HAP-1 (cell line): ENCODE results near the gene DAP.
"Not testable (repeated sequence)": the region's sequence is repeated elsewhere in the genome, so short reads cannot be mapped to it uniquely, and the experiment has no call there.

ENCODE experiments used
- DNase-seq, 2 experiments: peaks; one replicate each; pipeline ENCODE4 v3.0.0-alpha.2; 2016 to 2020; ENCODE audit warnings: low spot score in 2 of 2
- H3K27me3 ChIP-seq: fragments of 250-450 bp; sonication (Bioruptor Pico); 2 replicates; pipeline ENCODE4 v1.5.1; 2020; ENCODE audit warnings: low read depth, mild to moderate bottlenecking, moderate library complexity
- H3K36me3 ChIP-seq: fragments of 250-450 bp; sonication (Bioruptor Pico); replicated peaks from 2 replicates; pipeline ENCODE4 v1.5.1; 2020; ENCODE audit warnings: mild to moderate bottlenecking
- H3K4me1 ChIP-seq: fragments of 250-450 bp; sonication (Bioruptor Pico); 2 replicates; pipeline ENCODE4 v1.5.1; 2020; ENCODE audit warnings: mild to moderate bottlenecking
- H3K4me3 ChIP-seq: fragments of 250-450 bp; sonication (Bioruptor Pico); 2 replicates; pipeline ENCODE4 v1.5.1; 2020; ENCODE audit warnings: mild to moderate bottlenecking, moderate library complexity
- H3K9me3 ChIP-seq: fragments of 250-450 bp; sonication (Bioruptor Pico); 2 replicates; pipeline ENCODE4 v1.5.1; 2020; ENCODE audit warnings: mild to moderate bottlenecking, moderate library complexity
- in situ Hi-C: fragments of 300-500 bp; cut with MboI; formaldehyde crosslinking; loops from 3 replicates; pipeline ENCODE4 v1.14.3; 2020; ENCODE audit warnings: low sequenced_read_pairs, inconsistent platforms, mixed read lengths

The DAP gene

DNA sequence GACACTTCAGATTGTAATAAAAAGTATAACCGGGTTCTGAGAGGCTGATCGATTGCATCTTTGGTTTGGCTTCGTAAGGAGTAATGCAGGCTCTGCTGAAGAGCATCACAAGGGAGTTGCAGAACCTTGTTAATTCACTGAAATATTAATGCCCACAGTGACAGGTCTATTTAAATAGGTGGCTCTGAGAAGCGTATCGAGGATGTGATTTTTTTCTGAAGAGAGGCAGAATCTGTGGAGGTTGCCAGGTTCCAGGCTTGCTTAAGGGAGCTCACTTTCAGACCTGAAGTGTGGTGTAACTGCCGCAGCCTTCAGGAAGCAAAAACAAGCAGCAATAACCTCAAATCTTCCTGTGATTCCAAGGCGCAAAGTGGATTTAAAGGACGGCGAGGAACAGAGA, 116.8 kb downstream of the DAP start:
- in situ Hi-C loops, result no loop called here
- H3K9me3 ChIP-seq, result no peaks in the 10 kb centered on the region
- H3K36me3 ChIP-seq, result no peaks in the 10 kb centered on the region
- no peaks in the 10 kb centered on the region for H3K27me3 ChIP-seq
- H3K4me3 ChIP-seq, result no peak overlapping the region
- DNase-seq, result no peak
- no peaks in the 10 kb centered on the region for H3K4me1 ChIP-seq

DNA sequence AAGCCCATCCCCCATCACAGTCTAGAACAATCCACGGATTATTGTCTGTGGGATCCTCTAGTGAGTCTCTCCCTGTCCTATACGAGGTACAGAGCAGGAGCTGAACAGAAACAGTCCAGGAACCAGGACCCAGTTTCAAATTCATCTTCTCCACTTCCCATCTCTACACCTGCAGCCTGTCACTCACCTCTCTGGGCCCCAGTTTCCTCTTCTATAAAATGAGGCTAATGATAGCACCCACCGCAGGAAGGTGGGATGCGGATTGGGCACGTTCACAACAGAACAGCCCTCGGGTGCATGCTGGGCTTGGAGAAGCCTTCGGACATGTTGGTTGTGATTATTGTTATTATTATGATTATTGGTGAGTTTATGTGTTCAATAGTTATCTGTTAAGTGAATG, 118.7 kb downstream of the DAP start:
- H3K36me3 ChIP-seq, result no peaks in the 10 kb centered on the region
- H3K27me3 ChIP-seq, result no peaks in the 10 kb centered on the region
- no peaks in the 10 kb centered on the region for H3K4me1 ChIP-seq
- no peak for DNase-seq
- in situ Hi-C loops, result no loop called here
- H3K9me3 ChIP-seq, result no peaks in the 10 kb centered on the region
- H3K4me3 ChIP-seq, result no peak overlapping the region

DNA sequence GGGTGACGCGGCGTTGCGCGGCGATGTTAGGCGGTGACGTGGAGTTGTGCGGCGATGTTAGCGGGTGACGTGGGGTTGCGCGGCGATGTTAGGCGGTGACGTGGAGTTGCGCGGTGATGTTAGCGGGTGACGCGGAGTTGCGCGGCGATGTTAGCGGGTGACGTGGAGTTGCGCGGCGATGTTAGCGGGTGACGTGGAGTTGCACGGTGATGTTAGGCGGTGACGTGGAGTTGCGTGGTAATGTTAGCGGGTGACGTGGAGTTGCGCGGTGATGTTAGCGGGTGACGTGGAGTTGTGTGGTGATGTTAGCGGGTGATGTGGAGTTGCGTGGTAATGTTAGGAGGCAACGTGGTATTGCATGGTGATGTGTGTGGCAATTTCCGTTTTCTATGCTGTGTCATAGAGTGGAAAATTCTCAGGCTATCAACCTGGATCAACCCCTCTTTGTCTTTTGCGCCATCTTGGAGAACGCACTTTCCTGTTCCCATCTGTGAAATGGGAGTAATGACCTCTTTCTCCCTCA, 121.1 kb downstream of the DAP start:
- H3K36me3 ChIP-seq, result no peaks in the 10 kb centered on the region
- no peaks in the 10 kb centered on the region for H3K27me3 ChIP-seq
- no peak for DNase-seq
- H3K4me1 ChIP-seq, result no peaks in the 10 kb centered on the region
- H3K4me3 ChIP-seq, result no peak overlapping the region
- in situ Hi-C loops, result no loop called here
- H3K9me3 ChIP-seq, result no peaks in the 10 kb centered on the region

DNA sequence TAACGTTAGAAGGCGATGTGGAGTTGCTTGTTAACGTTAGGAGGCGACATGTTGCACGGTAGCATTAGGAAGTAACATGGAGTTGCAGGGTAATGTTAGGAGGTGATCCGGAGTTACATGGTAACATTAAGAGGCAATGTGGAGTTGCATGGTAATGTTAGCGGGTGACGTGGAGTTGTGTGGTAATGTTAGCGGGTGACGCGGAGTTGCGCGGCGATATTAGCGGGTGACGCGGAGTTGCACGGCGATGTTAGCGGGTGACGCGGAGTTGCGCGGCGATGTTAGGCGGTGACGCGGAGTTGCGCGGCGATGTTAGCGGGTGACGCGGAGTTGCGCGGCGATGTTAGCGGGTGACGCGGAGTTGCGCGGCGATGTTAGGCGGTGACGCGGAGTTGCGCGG, 122.3 kb downstream of the DAP start:
- H3K9me3 ChIP-seq, H3K4me3 ChIP-seq, H3K4me1 ChIP-seq, H3K36me3 ChIP-seq, H3K27me3 ChIP-seq, DNase-seq, in situ Hi-C loops: not testable (repeated sequence)

DNA sequence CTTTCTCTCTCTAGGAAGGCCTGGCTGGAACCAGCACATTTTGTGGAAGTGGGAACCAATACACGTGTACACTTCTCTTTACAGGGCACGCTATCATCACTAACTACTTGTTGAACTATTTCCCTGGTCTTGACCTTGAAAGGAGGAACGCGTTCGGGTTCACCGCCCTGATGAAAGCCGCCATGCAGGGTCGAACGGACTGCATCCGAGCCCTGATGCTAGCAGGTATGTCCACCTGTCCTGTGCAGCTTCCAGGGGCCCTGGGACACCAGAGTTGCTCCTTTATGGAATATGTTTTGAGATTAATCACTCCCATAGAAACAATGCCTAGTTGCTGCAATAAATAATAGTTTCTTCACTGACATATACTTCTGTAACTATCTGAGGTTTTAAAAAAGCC, 123.1 kb downstream of the DAP start:
- no peak for DNase-seq
- Histone ChIP-seq H3K9me3 (no peaks in the 10 kb centered on the region), H3K4me1 (no peaks in the 10 kb centered on the region), H3K4me3 (no peak overlapping the region), H3K27me3 (no peaks in the 10 kb centered on the region), H3K36me3 (no peaks in the 10 kb centered on the region)
- in situ Hi-C loops, result no loop called here

DNA sequence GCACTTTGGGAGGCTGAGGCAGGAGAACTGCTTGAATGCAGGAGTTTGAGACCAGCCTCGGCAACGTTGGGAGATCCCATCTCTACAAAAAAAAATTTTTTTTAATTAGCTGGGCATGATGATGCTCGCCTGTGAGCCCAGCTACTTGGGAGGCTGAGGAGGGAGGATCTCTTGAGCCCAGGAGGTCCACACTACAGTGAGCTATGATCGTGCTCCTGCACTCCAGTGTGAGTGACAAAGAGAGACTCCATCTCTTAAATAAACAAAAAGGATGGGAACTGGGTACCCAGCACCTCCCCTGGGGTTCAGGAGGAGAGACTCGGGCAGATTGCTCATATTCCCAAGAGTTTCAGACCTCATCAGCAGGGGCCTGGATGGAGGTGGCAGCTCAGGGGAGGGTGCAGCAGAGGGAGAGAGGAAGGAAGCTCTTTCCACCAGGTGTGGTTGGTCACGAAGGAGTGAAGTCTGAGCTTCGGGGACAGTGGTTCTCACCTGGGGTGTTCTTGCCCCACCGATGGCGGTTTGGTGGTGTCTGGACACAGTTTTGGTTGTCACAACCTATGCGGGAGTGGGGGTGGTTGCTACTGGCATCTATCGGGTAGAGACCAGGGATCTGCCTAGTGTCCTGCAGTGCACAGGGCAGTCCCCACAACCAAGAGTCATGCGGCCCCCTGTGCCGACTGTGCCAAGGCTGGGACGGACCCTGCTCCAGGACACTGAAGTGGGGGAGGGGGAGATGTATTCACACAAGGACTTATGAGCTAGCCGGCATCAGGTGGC, 124.5 kb downstream of the DAP start:
- Histone ChIP-seq H3K4me3 (no peak overlapping the region), H3K4me1 (no peaks in the 10 kb centered on the region), H3K27me3 (no peaks in the 10 kb centered on the region), H3K9me3 (no peaks in the 10 kb centered on the region), H3K36me3 (no peaks in the 10 kb centered on the region)
- in situ Hi-C loops, result no loop called here
- no peak for DNase-seq

DNA sequence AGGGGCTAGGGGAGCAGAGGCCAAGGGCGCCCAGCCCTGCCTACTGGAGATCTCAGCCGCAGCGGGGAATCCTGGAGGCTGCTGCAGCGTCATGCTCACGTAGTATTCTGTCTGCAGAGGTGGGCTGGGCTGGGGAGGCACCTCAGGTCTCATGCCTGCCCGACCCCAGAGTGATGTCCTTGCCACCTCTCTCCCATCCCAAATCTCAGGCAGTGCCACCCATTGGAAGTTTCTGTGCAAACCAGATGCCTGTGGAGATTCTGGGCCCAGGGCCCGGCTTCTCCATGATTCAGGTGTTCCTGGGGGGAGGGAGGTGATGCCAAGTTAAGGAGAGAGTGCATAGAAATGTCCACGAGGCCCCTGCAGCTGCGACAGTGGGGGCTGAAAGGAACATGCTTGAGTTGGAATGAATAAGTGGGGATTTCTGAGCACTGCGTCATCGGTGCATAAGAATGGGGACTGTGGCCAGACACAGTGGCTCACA, 125.1 kb downstream of the DAP start:
- no peak overlapping the region for H3K4me3 ChIP-seq
- no peaks in the 10 kb centered on the region for H3K27me3 ChIP-seq
- no peaks in the 10 kb centered on the region for H3K9me3 ChIP-seq
- no peaks in the 10 kb centered on the region for H3K36me3 ChIP-seq
- no peak for DNase-seq
- in situ Hi-C loops, result no loop called here
- no peaks in the 10 kb centered on the region for H3K4me1 ChIP-seq

DNA sequence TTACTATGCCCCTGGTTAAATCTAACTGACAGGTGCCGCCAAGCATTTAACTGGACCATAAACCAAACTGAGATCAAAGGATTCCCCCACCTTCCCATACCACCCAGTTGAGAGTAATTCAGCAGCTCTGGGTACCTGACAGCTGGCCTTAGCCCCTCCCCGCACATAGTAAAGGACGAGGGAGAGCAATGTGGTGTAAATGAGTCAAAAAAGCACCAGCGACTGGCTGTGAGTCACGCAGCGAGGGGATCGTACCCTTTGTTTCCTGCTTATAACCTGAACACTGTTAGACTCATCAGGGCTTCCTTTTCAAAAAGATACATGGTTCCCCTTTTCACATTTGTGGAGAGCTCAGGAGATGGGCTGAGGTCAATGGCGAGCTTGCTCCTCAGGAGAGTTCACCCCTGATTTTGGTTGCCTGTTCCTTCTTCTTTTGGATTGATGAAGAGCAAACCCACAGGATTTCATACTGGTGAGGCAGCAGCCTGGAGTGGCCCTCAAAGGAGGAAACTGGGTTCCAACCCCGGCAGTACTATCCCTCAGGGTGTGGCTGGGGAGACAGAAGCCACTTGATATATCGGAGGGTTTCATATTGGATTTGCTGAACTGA, 125.7 kb downstream of the DAP start:
- Histone ChIP-seq H3K36me3 (no peaks in the 10 kb centered on the region), H3K4me1 (no peaks in the 10 kb centered on the region), H3K27me3 (no peaks in the 10 kb centered on the region), H3K4me3 (no peak overlapping the region), H3K9me3 (no peaks in the 10 kb centered on the region)
- in situ Hi-C loops, result no loop called here
- DNase-seq, result no peak

DNA sequence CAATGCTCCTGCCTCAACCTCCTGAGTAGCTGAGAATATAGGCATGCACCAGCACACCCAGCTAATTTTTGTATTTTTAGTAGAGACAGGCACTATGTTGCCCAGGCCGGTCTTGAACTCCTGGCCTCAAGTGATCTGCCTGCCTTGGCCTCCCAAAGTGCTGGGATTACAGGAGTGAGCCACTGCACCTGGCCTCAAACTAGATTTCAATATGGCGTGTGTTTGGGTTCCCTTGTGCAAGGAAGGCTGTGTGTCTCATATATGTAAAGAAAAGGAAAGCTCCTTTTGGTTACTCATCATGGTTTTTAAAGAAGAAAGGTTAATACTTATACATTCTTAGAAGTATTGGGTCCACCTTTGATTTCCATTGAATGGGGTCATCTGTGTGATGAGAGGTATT, 126.5 kb downstream of the DAP start:
- Histone ChIP-seq H3K4me1 (no peaks in the 10 kb centered on the region), H3K36me3 (no peaks in the 10 kb centered on the region), H3K4me3 (no peak overlapping the region), H3K9me3 (no peaks in the 10 kb centered on the region), H3K27me3 (no peaks in the 10 kb centered on the region)
- no peak for DNase-seq
- in situ Hi-C loops, result no loop called here

DNA sequence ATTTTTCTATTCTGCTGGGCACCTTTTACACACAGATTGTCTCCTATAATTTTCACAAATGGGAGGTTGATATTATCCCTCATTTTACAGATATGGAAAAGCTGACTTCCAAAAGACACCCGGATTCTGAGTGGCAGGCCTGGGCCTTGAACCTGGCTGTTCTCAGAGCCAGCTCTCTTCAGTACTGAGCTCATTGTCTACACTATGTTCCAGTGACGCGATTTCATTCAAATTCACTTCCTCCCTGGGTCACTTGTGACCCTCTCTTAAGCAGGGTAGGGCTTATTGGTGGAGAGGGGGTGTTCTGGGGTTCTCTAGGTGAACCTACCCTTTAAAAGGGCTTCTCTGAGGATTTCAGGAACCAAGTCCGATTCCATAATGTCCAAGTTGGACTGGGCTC, 127.0 kb downstream of the DAP start:
- Histone ChIP-seq H3K36me3 (no peaks in the 10 kb centered on the region), H3K27me3 (no peaks in the 10 kb centered on the region), H3K4me1 (no peaks in the 10 kb centered on the region), H3K4me3 (no peak overlapping the region), H3K9me3 (no peaks in the 10 kb centered on the region)
- in situ Hi-C loops, result no loop called here
- DNase-seq, result no peak

DNA sequence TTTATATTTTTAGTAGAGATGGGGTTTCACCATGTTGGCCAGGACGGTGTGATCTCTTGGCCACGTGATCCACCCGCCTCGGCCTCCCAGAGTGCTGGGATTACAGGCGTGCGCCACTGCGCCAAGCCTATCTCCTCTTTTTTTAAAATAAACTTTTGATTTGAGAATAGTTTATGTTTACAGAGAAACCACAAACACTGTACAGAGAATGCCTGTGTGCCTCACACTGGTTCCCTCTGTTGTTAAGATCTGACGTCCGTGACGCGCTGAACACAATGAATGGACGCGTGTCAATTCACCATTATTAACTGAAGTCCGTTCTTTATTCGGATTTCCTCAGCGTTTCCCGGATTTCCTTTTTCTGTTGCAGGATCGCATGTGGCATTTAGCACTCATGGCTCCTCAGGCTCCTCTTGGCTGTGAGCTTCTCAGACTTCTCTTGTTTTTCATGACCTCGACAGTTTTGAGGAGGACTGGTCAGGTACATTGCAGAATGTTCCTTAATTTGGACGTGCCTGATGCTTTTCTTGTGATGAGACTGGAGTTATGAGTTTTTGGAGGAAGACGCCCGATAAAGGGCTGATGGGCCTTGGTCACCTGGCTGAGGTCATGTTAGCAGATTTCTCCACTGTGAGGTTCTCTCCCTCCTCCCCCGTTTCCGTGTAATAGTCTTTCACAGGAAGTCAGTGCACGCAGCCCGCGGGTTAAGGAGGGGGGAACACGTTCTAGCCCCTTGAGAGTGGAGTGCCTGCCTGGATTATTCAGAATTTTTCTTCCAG, 127.6 kb downstream of the DAP start:
- Histone ChIP-seq H3K27me3 (no peaks in the 10 kb centered on the region), H3K4me1 (no peaks in the 10 kb centered on the region), H3K36me3 (no peaks in the 10 kb centered on the region), H3K4me3 (no peak overlapping the region), H3K9me3 (no peaks in the 10 kb centered on the region)
- no peak for DNase-seq
- in situ Hi-C loops, result no loop called here

DNA sequence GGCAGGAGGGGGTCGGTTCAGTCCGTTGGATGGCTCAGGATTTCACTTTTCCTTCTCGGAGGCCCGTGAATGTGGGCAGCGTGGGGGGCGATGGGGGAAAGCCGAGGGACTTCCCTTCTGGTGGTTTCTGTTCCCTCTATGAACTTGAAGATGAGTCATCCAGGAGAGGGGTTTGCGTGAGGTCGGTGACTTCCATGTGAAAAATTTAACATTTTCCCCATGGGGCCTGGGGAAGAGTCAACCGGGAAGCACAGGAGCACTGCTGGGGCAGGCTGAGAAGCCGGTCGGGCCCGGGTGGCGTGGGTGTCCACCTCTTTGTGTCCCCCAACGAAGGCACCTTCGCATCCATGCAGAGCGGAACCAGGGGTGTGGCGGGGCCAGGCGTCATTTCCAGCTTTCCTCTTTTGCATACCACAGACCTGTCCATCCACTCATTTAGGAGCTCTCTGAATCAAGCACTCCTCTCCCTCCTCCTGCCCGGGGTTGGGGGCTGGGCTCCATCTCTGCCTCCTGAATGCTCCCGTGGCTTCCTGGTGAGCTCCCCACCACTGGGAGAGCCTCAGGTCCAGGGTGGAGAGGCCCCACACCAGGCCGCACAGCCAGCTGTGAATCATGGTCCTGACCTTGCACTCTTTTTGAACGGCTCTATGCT, 128.8 kb downstream of the DAP start:
- Histone ChIP-seq H3K36me3 (no peaks in the 10 kb centered on the region), H3K4me1 (no peaks in the 10 kb centered on the region), H3K27me3 (no peaks in the 10 kb centered on the region), H3K9me3 (no peaks in the 10 kb centered on the region), H3K4me3 (no peak overlapping the region)
- in situ Hi-C loops, result no loop called here
- no peak for DNase-seq

DNA sequence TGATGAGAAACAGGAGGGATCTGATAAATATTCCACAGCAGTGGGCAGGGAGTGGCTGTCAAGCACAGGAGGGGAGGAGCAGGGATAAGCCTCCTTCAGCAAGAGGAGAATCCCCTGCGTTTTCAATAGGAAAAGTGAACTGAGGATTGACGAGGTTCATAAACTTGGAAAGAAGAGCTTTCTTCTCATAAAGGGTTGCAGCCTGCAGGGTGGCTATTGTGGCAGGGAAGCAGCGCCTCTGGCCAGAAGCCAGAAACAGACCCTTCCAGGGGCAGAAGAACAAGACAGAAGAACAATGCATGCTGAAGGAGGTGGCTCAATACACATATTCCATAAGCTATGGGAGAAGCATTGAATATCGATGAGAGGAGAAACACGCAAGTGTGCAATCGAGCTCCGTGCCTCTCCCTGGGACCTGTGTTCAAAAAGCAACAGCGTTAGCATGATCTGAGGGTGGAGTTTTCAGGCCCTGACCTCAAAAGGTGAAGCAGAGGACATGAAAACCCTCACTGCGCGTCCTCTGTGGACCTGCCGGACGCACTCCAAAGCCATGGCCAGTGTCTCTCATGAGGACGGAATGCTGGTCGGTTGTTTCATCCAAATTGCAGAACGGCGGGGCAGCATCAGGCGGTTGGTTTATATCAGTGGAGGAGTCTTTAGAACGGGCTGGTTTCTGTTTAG, 129.6 kb downstream of the DAP start:
- in situ Hi-C loops, result no loop called here
- Histone ChIP-seq H3K9me3 (no peaks in the 10 kb centered on the region), H3K4me1 (peaks cover 3% of the 10 kb centered on the region; the same call in 1 of the 2 replicates), H3K27me3 (no peaks in the 10 kb centered on the region), H3K36me3 (no peaks in the 10 kb centered on the region), H3K4me3 (no peak overlapping the region)
- peak in 1 of 2 experiments; percentile 31 for DNase-seq
